ENCODE results near the gene DIRAS1.
A peak's percentile ranks its signal among the peaks of the same experiment; 100 is the strongest.

Gene DIRAS1

GRCh38 chr19:2755811-2756210, 34.6 kb upstream of the DIRAS1 start:
- DNase-seq (ENCODE audit: low read depth in 3 of 3, low spot score in 1 of 3), result no peak

- DNase-seq (ENCODE audit: low read depth in 3 of 3, low spot score in 1 of 3), result no peak
Measured at GRCh38 chr19:2755448-2755705, 34.2 kb upstream of the DIRAS1 start.

GRCh38 chr19:2754659-2755447, 33.7 kb upstream of the DIRAS1 start:
- no peak for DNase-seq (ENCODE audit: low read depth in 3 of 3, low spot score in 1 of 3)

GRCh38 chr19:2751438-2751830, 30.3 kb upstream of the DIRAS1 start:
- no peak for DNase-seq (ENCODE audit: low read depth in 3 of 3, low spot score in 1 of 3)

- no peak for DNase-seq (ENCODE audit: low read depth in 3 of 3, low spot score in 1 of 3)
Measured at GRCh38 chr19:2750808-2751437, 29.8 kb upstream of the DIRAS1 start.

- no peak for DNase-seq (ENCODE audit: low read depth in 3 of 3, low spot score in 1 of 3)
Measured at GRCh38 chr19:2747349-2747748, 26.2 kb upstream of the DIRAS1 start.

- no peak for DNase-seq (ENCODE audit: low read depth in 3 of 3, low spot score in 1 of 3)
Measured at GRCh38 chr19:2744113-2744512, 22.9 kb upstream of the DIRAS1 start.

- DNase-seq (ENCODE audit: low read depth in 3 of 3, low spot score in 1 of 3), result no peak
Measured at GRCh38 chr19:2743099-2743498, 21.9 kb upstream of the DIRAS1 start.

- DNase-seq (ENCODE audit: low read depth in 3 of 3, low spot score in 1 of 3), result no peak
Measured at GRCh38 chr19:2740314-2740656, 19.1 kb upstream of the DIRAS1 start.

- peak; percentile 98 to 99 (median 98) for DNase-seq (ENCODE audit: low read depth in 3 of 3, low spot score in 1 of 3)
Measured at GRCh38 chr19:2739602-2740313, 18.6 kb upstream of the DIRAS1 start, which contains the start of gene SLC39A3. Gene SLC39A3, minus strand, starts transcription at chr19:2740017. Its CDS starts 2,760 bp downstream, at chr19:2737257.

- DNase-seq (ENCODE audit: low read depth in 3 of 3, low spot score in 1 of 3), result no peak
Measured at GRCh38 chr19:2736550-2737190, 15.5 kb upstream of the DIRAS1 start.

GRCh38 chr19:2735374-2735773, 14.2 kb upstream of the DIRAS1 start:
- DNase-seq (ENCODE audit: low read depth in 3 of 3, low spot score in 1 of 3), result no peak

- no peak for DNase-seq (ENCODE audit: low read depth in 3 of 3, low spot score in 1 of 3)
Measured at GRCh38 chr19:2734589-2735288, 13.6 kb upstream of the DIRAS1 start.

- no peak for DNase-seq (ENCODE audit: low read depth in 3 of 3, low spot score in 1 of 3)
Measured at GRCh38 chr19:2733930-2734588, 12.9 kb upstream of the DIRAS1 start.

- DNase-seq (ENCODE audit: low read depth in 3 of 3, low spot score in 1 of 3), result no peak
Measured at GRCh38 chr19:2732883-2733282, 11.7 kb upstream of the DIRAS1 start.

GRCh38 chr19:2732157-2732725, 11.1 kb upstream of the DIRAS1 start:
- no peak for DNase-seq (ENCODE audit: low read depth in 3 of 3, low spot score in 1 of 3)

GRCh38 chr19:2731181-2731995, 10.2 kb upstream of the DIRAS1 start:
- DNase-seq (ENCODE audit: low read depth in 3 of 3, low spot score in 1 of 3), result no peak

- no peak for DNase-seq (ENCODE audit: low read depth in 3 of 3, low spot score in 1 of 3)
Measured at GRCh38 chr19:2729943-2730818, 9.0 kb upstream of the DIRAS1 start.
